Stimulated activated CD8-positive, alpha-beta memory T cell treated with anti-CD3 and anti-CD28 coated beads, Interleukin-12 subunit alpha, Interleukin-12 subunit beta, amount 100 ng/mL, for 4 hours (primary cell): ENCODE measurements around the gene NXF1.
"Not testable (repeated sequence)": the region's sequence is repeated elsewhere in the genome, so short reads cannot be mapped to it uniquely, and the experiment has no call there.

Experiments used
- DNase-seq: peaks from one replicate; pipeline ENCODE4 v3.0.0-alpha.2; 2020; ENCODE audit warnings: low read depth

Gene NXF1

GRCh38 chr11:62805076-62805892 is at the start of gene NXF1:
Gene NXF1, minus strand, starts transcription at chr11:62805440. Its CDS starts 84 bp downstream, at chr11:62805356.
- peak; percentile 92 for DNase-seq

GRCh38 chr11:62854013-62854824 is 49.0 kb upstream of the NXF1 start:
- DNase-seq, result no peak

- DNase-seq, result no peak
Observed at GRCh38 chr11:62853279-62853965, 48.2 kb upstream of the NXF1 start.

- no peak for DNase-seq
Observed at GRCh38 chr11:62852523-62853188, 47.4 kb upstream of the NXF1 start.

- no peak for DNase-seq
Observed at GRCh38 chr11:62851807-62852522, 46.7 kb upstream of the NXF1 start.

GRCh38 chr11:62850911-62851806 is 45.9 kb upstream of the NXF1 start:
- DNase-seq, result no peak

GRCh38 chr11:62847767-62848314 is 42.6 kb upstream of the NXF1 start:
- DNase-seq, result no peak

- no peak for DNase-seq
Observed at GRCh38 chr11:62846177-62846576, 40.9 kb upstream of the NXF1 start.

GRCh38 chr11:62844154-62844553 is 38.9 kb upstream of the NXF1 start:
- DNase-seq, result no peak

GRCh38 chr11:62843466-62843865 is 38.2 kb upstream of the NXF1 start:
- DNase-seq, result no peak

GRCh38 chr11:62842891-62843290 is 37.7 kb upstream of the NXF1 start:
- DNase-seq, result not testable (repeated sequence)

- DNase-seq, result peak; percentile 17
Observed at GRCh38 chr11:62842171-62842741, 37.0 kb upstream of the NXF1 start.

GRCh38 chr11:62841361-62842170 is 36.3 kb upstream of the NXF1 start:
- peak; percentile 60 for DNase-seq

- DNase-seq, result peak; percentile 61
Observed at GRCh38 chr11:62840721-62841360, 35.6 kb upstream of the NXF1 start.

- DNase-seq, result peak; percentile 84
Observed at GRCh38 chr11:62839050-62839945, 34.1 kb upstream of the NXF1 start, which contains the start of gene WDR74. Gene WDR74, minus strand, starts transcription at chr11:62839590. Its CDS starts 20 bp downstream, at chr11:62839570.

- no peak for DNase-seq
Observed at GRCh38 chr11:62835336-62835735, 30.1 kb upstream of the NXF1 start.
